Mesendoderm (in vitro differentiated cells): ENCODE results near the gene IFI44L. TPM values are rescaled to one million over a fixed set of nuclear protein-coding genes. Genes with fewer than 3 reads are reported as not detected.
A peak's percentile ranks its signal among the peaks of the same experiment; 100 is the strongest.

Experiments used
- DNase-seq: peaks from one replicate; pipeline ENCODE4 v3.0.0; 2013
- H2AK5ac ChIP-seq: 2 replicates; pipeline ENCODE4 v1.6.1; 2013; ENCODE audit warnings: low read length, inconsistent platforms
- H2BK120ac ChIP-seq: 2 replicates; pipeline ENCODE4 v1.6.1; 2013; ENCODE audit warnings: low read depth, mild to moderate bottlenecking, low read length, moderate library complexity, mixed read lengths
- H2BK15ac ChIP-seq: replicated peaks from 2 replicates; pipeline ENCODE4 v1.6.1; 2013; ENCODE audit warnings: low read depth, mild to moderate bottlenecking, moderate library complexity
- H2BK5ac ChIP-seq: 2 replicates; pipeline ENCODE4 v1.6.1; 2013; ENCODE audit warnings: low read length, inconsistent platforms
- H3K18ac ChIP-seq: 2 replicates; pipeline ENCODE4 v1.6.1; 2013; ENCODE audit warnings: mild to moderate bottlenecking, low read length, mixed read lengths
- H3K23ac ChIP-seq: one replicate; pipeline ENCODE4 v1.6.1; 2013; ENCODE audit warnings: low read length
- H3K27ac ChIP-seq: 2 replicates; pipeline ENCODE4 v1.5.1; 2013; ENCODE audit warnings: low read depth, mild to moderate bottlenecking, inconsistent platforms, low read length, moderate library complexity
- H3K27me3 ChIP-seq: 2 replicates; pipeline ENCODE4 v1.6.1; 2013; ENCODE audit warnings: low read length, control low read depth, mild to moderate bottlenecking, inconsistent platforms; ENCODE audit not compliant: insufficient read depth, poor library complexity
- H3K36me3 ChIP-seq: 2 replicates; pipeline ENCODE4 v1.6.1; 2013; ENCODE audit warnings: low read length, inconsistent platforms; ENCODE audit not compliant: control insufficient read depth, insufficient read depth
- H3K4ac ChIP-seq: one replicate; pipeline ENCODE4 v1.6.1; 2013; ENCODE audit warnings: low read depth, mild to moderate bottlenecking, low read length, moderate library complexity
- H3K4me1 ChIP-seq: 2 replicates; pipeline ENCODE4 v1.6.1; 2013; ENCODE audit warnings: low read depth, low read length, inconsistent platforms; ENCODE audit not compliant: control insufficient read depth
- H3K4me2 ChIP-seq: 2 replicates; pipeline ENCODE4 v1.6.1; 2013; ENCODE audit warnings: low read length
- H3K4me3 ChIP-seq: 2 replicates; pipeline ENCODE4 v1.5.1; 2013; ENCODE audit warnings: mild to moderate bottlenecking, low read length
- H3K56ac ChIP-seq: one replicate; pipeline ENCODE4 v1.6.1; 2013; ENCODE audit warnings: low read length
- H3K79me1 ChIP-seq: 2 replicates; pipeline ENCODE4 v1.6.1; 2013; ENCODE audit warnings: low read length, inconsistent platforms
- H3K79me2 ChIP-seq: 2 replicates; pipeline ENCODE4 v1.6.1; 2013; ENCODE audit warnings: mild to moderate bottlenecking, low read length; ENCODE audit not compliant: control insufficient read depth, insufficient read depth
- H3K9ac ChIP-seq: 2 replicates; pipeline ENCODE4 v1.6.1; 2013; ENCODE audit warnings: low read length, inconsistent platforms
- H4K5ac ChIP-seq: one replicate; pipeline ENCODE4 v1.6.1; 2013; ENCODE audit warnings: low read length
- H4K8ac ChIP-seq: one replicate; pipeline ENCODE4 v1.6.1; 2013; ENCODE audit warnings: low read depth, mild to moderate bottlenecking, control low read depth, low read length, moderate library complexity
- WGBS: extraction: QIAGEN DNeasy Blood & Tissue Kit; methylation state at CpG from one replicate; pipeline ENCODE4 v1.1.7; 2013; ENCODE audit warnings: low lambda C conversion rate, missing lambda C conversion rate; ENCODE audit not compliant: insufficient coverage; ENCODE audit errors: extremely low coverage; 5-methylcytosine and 5-hydroxymethylcytosine counted together
- polyA plus RNA-seq, 2 experiments: library from polyadenylated mRNA; stranded (reverse); fragments of 200-250 nt; gene quantifications; one replicate each; pipeline ENCODE4 v1.2.3, GENCODE V29; 2013

The IFI44L gene
- not detected for polyA plus RNA-seq (2013, experiment 1 of 2)
- not detected for polyA plus RNA-seq (2013, experiment 2 of 2)

GRCh38 chr1:78619803-78620579 lies at the start of gene IFI44L:
Gene IFI44L, plus strand, starts transcription at chr1:78620448. Its CDS starts 7,468 bp downstream, at chr1:78627916.
- no CpG with 5 or more reads among the region's 9 CpGs for WGBS
- Histone ChIP-seq H3K23ac (no peak within 1 kb of the TSS), H3K56ac (no peak within 1 kb of the TSS), H3K9ac (no peak within 1 kb of the TSS), H2BK120ac (no peak within 1 kb of the TSS), H3K4me2 (no peak within 1 kb of the TSS), H2BK5ac (no peak within 1 kb of the TSS), H2AK5ac (no peak within 1 kb of the TSS), H4K5ac (no peak within 1 kb of the TSS), H3K4me3 (no peak within 1 kb of the TSS), H4K8ac (no peak within 1 kb of the TSS), H3K36me3 (no peaks in the 10 kb centered on the region), H3K4me1 (no peaks in the 10 kb centered on the region), H3K27me3 (no peaks in the 10 kb centered on the region), H3K18ac (no peak within 1 kb of the TSS), H3K79me1 (no peaks in the 10 kb centered on the region), H2BK15ac (no peak within 1 kb of the TSS), H3K79me2 (no peaks in the 10 kb centered on the region), H3K27ac (no peak within 1 kb of the TSS), H3K4ac (no peak within 1 kb of the TSS)
- no peak for DNase-seq

- H3K4me2 ChIP-seq = no peak overlapping the region
- no peak overlapping the region for H3K27ac ChIP-seq
- WGBS = no CpG with 5 or more reads among the region's 2 CpGs
These were observed 49.7 kb upstream of the IFI44L start for GRCh38 chr1:78570539-78570938.

GRCh38 chr1:78577257-78578100 lies 42.8 kb upstream of the IFI44L start:
- Histone ChIP-seq H2BK5ac (no peak overlapping the region), H2AK5ac (no peak overlapping the region), H4K8ac (no peak overlapping the region), H3K4me3 (no peak overlapping the region), H3K36me3 (no peaks in the 10 kb centered on the region), H2BK15ac (no peak overlapping the region), H4K5ac (no peak overlapping the region), H2BK120ac (no peak overlapping the region), H3K79me2 (no peaks in the 10 kb centered on the region), H3K56ac (no peak overlapping the region), H3K9ac (no peak overlapping the region), H3K4me2 (no peak overlapping the region), H3K18ac (no peak overlapping the region), H3K27me3 (no peaks in the 10 kb centered on the region), H3K23ac (no peak overlapping the region), H3K27ac (no peak overlapping the region), H3K79me1 (no peaks in the 10 kb centered on the region), H3K4ac (no peak overlapping the region), H3K4me1 (no peaks in the 10 kb centered on the region)
- DNase-seq = no peak
- WGBS = no CpG with 5 or more reads among the region's 9 CpGs

More at GRCh38 chr1:78570539-78570938, 49.7 kb upstream of the IFI44L start:
- no peak overlapping the region for H3K4ac ChIP-seq
- H4K8ac ChIP-seq = no peak overlapping the region
- H3K18ac ChIP-seq = no peak overlapping the region
- H3K23ac ChIP-seq = no peak overlapping the region
- no peak overlapping the region for H2BK120ac ChIP-seq
- no peak overlapping the region for H3K9ac ChIP-seq
- H2AK5ac ChIP-seq = no peak overlapping the region
- no peak overlapping the region for H2BK15ac ChIP-seq
- no peaks in the 10 kb centered on the region for H3K27me3 ChIP-seq
- no peak overlapping the region for H3K4me3 ChIP-seq
- no peaks in the 10 kb centered on the region for H3K79me1 ChIP-seq
- H3K4me1 ChIP-seq = no peaks in the 10 kb centered on the region
- H3K79me2 ChIP-seq = no peaks in the 10 kb centered on the region
- H3K36me3 ChIP-seq = no peaks in the 10 kb centered on the region
- no peak overlapping the region for H4K5ac ChIP-seq
- peak; percentile 28 for DNase-seq
- no peak overlapping the region for H3K56ac ChIP-seq
- no peak overlapping the region for H2BK5ac ChIP-seq

- no peaks in the 10 kb centered on the region for H3K79me1 ChIP-seq
- no peak overlapping the region for H4K8ac ChIP-seq
- H4K5ac ChIP-seq = no peak overlapping the region
- no peak overlapping the region for H3K9ac ChIP-seq
- H3K36me3 ChIP-seq = no peaks in the 10 kb centered on the region
- no peak overlapping the region for H3K4ac ChIP-seq
- H3K27me3 ChIP-seq = no peaks in the 10 kb centered on the region
- no peak overlapping the region for H2BK5ac ChIP-seq
- H3K56ac ChIP-seq = no peak overlapping the region
- WGBS = no CpG with 5 or more reads among the region's 1 CpG
- H2BK15ac ChIP-seq = no peak overlapping the region
- no peak overlapping the region for H2AK5ac ChIP-seq
- DNase-seq = no peak
- H3K79me2 ChIP-seq = no peaks in the 10 kb centered on the region
- no peak overlapping the region for H3K18ac ChIP-seq
- H3K27ac ChIP-seq = no peak overlapping the region
- no peaks in the 10 kb centered on the region for H3K4me1 ChIP-seq
- no peak overlapping the region for H3K23ac ChIP-seq
- H3K4me3 ChIP-seq = no peak overlapping the region
- no peak overlapping the region for H3K4me2 ChIP-seq
- no peak overlapping the region for H2BK120ac ChIP-seq
These were observed 33.7 kb upstream of the IFI44L start for GRCh38 chr1:78586572-78586971.

- WGBS = no CpG with 5 or more reads among the region's 1 CpG
- H3K4me2 ChIP-seq = no peak overlapping the region
- no peak overlapping the region for H3K23ac ChIP-seq
- no peak overlapping the region for H3K56ac ChIP-seq
- no peaks in the 10 kb centered on the region for H3K27me3 ChIP-seq
- DNase-seq = no peak
- H2BK5ac ChIP-seq = no peak overlapping the region
- no peak overlapping the region for H2BK120ac ChIP-seq
- no peaks in the 10 kb centered on the region for H3K4me1 ChIP-seq
- no peak overlapping the region for H4K8ac ChIP-seq
- H2BK15ac ChIP-seq = no peak overlapping the region
- H3K4me3 ChIP-seq = no peak overlapping the region
- H3K36me3 ChIP-seq = no peaks in the 10 kb centered on the region
- H4K5ac ChIP-seq = no peak overlapping the region
- H3K9ac ChIP-seq = no peak overlapping the region
- H3K18ac ChIP-seq = no peak overlapping the region
- H3K79me1 ChIP-seq = no peaks in the 10 kb centered on the region
- H2AK5ac ChIP-seq = no peak overlapping the region
- H3K4ac ChIP-seq = no peak overlapping the region
- H3K27ac ChIP-seq = no peak overlapping the region
- H3K79me2 ChIP-seq = no peaks in the 10 kb centered on the region
These were observed 33.0 kb upstream of the IFI44L start for GRCh38 chr1:78587211-78587610.
